GM12872 (cell line): ENCODE results near the gene PSTK.

Experiments used
- TF ChIP-seq, protein P1 (sequence below): IDR thresholded peaks from 3 replicates; pipeline ENCODE4 v1.5.1; 2011; ENCODE audit warnings: low read depth, mild to moderate bottlenecking, low read length, moderate library complexity; ENCODE audit not compliant: insufficient read depth

Gene PSTK

DNA sequence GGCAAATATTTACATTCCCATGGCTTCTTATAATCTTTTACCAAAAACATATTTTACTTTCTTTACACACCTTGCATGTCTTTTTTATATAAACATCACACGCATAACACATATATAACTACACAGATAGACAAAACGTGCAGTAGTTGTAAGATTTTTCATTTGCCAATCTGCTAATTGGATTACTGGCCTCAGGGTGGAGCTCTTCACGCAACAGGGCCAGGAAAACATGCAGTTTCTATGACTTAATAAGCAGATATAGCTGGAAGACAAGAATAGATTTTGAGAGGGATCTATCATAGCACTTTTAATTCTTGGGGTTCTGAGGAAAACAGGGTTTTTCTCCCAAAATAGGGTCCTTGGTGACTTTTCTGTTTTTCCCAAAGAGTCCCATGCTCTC, 41.3 kb downstream of the PSTK start:
- TF ChIP-seq, protein P1, sequence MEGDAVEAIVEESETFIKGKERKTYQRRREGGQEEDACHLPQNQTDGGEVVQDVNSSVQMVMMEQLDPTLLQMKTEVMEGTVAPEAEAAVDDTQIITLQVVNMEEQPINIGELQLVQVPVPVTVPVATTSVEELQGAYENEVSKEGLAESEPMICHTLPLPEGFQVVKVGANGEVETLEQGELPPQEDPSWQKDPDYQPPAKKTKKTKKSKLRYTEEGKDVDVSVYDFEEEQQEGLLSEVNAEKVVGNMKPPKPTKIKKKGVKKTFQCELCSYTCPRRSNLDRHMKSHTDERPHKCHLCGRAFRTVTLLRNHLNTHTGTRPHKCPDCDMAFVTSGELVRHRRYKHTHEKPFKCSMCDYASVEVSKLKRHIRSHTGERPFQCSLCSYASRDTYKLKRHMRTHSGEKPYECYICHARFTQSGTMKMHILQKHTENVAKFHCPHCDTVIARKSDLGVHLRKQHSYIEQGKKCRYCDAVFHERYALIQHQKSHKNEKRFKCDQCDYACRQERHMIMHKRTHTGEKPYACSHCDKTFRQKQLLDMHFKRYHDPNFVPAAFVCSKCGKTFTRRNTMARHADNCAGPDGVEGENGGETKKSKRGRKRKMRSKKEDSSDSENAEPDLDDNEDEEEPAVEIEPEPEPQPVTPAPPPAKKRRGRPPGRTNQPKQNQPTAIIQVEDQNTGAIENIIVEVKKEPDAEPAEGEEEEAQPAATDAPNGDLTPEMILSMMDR = peak; percentile 40

DNA sequence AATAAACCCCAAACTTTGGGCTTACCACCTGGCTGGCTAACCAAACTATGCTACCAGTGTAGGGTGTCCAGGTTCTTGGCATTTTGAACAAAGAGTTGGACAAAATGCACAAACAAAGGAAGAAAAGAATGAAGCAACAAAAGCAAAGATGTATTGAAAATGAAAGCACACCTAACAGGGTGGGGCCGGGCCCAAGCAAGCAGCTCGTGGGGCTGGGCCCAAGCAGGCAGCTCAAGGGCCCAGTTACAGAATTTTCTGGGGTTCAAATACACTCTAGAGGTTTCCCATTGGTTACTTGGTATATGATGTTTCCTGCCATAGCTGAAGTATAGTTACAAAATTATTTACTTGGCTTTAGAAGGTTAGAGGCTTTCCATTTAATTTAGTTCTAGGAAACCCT, 44.3 kb downstream of the PSTK start:
- TF ChIP-seq, protein P1 = no peak

DNA sequence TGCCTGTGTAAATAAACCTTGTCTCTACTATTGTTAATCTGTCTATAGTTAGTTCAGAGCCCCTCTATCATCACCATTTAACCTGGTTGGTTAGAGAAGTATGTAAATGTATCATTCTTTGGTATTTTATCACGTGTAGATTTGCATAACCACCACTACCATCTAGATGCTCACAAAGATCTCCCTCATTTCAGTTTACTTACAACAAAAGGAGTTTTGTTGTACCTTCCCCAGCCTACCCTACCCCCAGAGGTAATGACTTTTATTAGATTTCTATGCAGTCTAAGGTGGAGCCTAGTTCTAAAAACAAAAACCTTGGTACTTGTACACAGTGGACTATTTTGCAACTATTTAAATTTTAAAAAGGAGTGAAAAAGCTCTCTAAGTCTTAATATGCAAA, 46.1 kb downstream of the PSTK start:
- TF ChIP-seq, protein P1 = no peak

DNA sequence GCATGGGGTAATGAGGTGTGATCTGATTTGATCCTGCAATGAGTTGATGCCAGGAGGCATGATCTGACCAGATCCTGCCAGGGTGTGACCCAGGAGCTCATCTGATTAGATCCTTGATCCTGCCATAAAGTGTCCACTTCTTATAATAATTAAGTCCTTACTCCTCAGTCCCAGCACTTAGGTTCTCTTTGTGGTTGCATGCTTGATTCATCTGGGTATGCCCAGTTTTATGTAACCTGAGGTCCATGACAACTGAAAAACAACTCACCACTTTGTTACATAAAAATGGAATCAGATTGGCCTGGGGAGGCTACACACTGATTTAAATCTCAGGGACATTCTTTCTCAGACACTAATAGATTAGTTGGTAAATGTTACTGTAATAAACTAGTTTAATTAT, 47.7 kb downstream of the PSTK start:
- TF ChIP-seq, protein P1 = no peak

DNA sequence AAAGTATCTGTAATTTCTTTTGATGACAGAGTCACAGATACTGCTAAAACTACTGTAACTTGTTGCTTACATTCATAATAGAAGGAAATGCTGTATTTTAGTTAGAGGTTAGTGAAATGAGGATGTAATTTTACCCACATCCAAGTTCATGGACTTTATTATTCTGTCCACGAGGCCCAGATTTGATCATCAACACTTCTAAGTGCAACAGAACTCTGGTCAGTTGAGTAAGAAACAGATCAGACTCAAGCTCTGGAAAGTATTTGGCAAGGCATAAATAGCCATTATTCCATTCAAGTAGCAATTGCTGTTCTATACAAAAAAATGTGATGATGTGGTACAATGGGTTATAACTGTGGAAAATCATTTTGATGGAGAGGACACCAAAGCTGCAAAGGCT, 50.9 kb downstream of the PSTK start:
- TF ChIP-seq, protein P1 = no peak

DNA sequence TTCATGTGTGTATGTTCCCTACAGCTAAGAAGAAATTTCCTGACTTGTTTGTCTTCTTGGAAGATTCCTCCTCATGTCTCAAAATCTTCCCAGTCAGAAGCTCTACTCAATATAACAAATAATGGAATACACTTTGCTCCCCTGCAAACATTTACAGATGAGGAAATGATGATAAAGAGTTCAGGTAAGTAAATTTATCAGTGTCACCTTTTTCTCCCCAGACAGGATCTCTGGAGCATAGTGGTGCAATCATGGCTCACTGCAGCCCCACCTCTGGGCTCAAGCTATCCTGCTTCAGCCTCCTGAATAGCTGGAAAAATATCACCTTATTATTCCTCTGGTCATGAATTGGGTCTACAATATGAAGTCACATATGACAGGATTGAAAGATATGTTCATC, 54.1 kb downstream of the PSTK start:
- TF ChIP-seq, protein P1 = no peak

DNA sequence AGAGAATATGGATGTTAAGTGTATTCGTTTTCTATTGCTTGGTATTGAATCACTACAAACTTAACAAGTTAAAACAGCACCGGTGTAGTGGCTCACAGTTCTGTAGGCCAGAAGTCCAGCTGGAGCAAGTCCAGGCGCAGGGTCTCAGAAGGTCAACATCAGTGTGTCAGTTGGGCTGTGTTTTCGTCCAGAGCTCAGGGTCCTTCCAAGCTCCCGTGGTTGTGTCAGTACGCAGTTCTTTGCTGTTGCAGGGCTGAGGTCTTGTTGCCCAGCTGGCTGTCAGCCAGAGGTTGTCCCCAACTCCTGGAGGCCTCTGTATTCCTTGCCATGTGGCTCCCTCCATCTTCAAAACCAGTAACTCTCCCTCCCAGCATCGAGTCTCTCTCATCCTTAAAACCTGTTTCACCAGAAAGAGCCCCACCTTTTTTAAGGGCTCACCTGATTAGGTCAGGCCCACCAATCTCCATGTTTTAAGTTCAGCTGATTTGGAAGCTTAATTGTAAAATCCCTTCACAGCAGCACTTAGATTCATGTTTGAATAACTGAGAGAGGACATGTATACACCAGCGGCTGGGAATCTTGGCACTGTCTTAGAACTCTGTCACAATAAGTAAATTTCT, 55.4 kb downstream of the PSTK start:
- TF ChIP-seq, protein P1 = no peak
